ENCODE results near the gene RTN4RL2. TPM values are rescaled to one million over a fixed set of nuclear protein-coding genes. Genes with fewer than 3 reads are reported as not detected.

Gene RTN4RL2
- total RNA-seq, 1 experiment from 2014 or later, result 4.6 TPM

DNA sequence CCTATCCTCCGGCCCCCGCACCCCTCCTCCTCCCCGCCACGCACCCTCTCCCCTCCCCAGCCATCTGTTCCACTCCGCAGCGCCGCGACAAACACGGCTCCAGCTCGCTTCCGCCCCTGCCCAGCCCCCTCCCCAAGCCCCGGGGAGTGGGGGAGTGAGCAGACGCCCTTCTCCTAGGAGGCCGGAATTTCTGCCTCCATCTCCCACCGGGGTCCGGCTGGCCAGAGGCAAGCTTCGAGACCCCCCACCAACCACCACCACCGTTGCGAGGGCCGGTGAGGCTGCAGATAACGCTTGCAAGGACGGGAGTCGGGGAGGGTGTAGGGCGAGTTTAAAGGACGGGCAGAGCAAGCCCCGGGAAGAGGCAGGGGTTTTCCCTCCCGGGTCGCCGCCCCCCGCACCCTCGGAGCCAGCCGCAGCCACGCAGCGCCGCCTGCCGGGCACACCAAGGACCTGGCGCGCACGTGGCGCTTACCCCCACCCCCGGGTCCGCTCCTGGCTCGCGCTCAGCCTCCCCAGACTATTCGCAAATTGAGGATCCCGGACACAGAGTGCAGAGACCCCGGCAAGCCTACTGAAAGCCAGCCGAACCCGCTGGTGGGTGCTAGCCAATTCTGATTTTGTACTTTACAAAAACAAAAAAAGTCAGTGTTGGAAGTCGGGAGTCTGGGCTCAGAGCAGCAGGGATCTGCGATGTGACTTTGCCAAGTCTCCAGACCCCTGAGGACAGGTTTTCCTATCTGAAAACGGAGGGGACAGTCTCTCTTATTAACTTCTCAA is 22.6 kb downstream of the RTN4RL2 start:
- H3K4me3 ChIP-seq, result peak overlapping the region; percentile 15; the same call in 1 of the 2 replicates
- intact Hi-C loops (cut with micrococcal nuclease; ENCODE audit: unreplicated experiment), result loop anchor here (1.0 to 5.0 kb wide), 2 partner anchors 26 to 136 kb away; no protein-coding TSS in a partner anchor
- TF ChIP-seq, protein P1, sequence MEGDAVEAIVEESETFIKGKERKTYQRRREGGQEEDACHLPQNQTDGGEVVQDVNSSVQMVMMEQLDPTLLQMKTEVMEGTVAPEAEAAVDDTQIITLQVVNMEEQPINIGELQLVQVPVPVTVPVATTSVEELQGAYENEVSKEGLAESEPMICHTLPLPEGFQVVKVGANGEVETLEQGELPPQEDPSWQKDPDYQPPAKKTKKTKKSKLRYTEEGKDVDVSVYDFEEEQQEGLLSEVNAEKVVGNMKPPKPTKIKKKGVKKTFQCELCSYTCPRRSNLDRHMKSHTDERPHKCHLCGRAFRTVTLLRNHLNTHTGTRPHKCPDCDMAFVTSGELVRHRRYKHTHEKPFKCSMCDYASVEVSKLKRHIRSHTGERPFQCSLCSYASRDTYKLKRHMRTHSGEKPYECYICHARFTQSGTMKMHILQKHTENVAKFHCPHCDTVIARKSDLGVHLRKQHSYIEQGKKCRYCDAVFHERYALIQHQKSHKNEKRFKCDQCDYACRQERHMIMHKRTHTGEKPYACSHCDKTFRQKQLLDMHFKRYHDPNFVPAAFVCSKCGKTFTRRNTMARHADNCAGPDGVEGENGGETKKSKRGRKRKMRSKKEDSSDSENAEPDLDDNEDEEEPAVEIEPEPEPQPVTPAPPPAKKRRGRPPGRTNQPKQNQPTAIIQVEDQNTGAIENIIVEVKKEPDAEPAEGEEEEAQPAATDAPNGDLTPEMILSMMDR (conservative IDR thresholded peaks at IDR 0.05), result peak; percentile 68
- peak; percentile 69; the same call in 1 of the 2 replicates for TF ChIP-seq EZH2 (IDR thresholded peaks at IDR 0.05; ENCODE audit: low read depth)

DNA sequence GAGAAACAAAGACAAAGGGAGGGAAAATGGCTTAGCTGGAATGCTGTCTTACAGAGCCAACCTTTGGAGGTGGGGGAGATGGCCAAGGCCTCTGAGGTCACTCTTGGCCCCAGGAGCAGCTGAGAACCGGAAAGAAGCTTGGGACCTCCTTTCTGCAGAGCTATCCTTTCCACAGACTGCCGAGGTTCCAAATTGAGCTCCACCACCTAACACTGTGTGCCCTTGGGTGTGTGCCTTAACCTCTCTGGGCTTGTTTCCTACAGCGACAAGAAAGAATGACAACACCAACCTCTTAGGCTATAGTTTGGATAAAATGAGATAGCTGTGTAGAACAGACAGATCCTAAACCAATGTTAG is 23.2 kb downstream of the RTN4RL2 start:
- no peak overlapping the region; the same call in 1 of the 2 replicates for H2AFZ ChIP-seq
- POLR2A ChIA-PET (ENCODE audit: unreplicated experiment), result interaction anchor here (0.7 kb wide), 1 partner anchor 149 kb away, joined by 3 read pairs; no protein-coding TSS in a partner anchor
- no TSS peak for BruUV-seq (replicated peaks)
- peak overlapping the region; percentile 63 for H3K4me2 ChIP-seq
- no peaks in the 10 kb centered on the region for H3K9me2 ChIP-seq (ENCODE audit: insufficient read depth)
- no peaks in the 10 kb centered on the region for H3K36me3 ChIP-seq (ENCODE audit: low read depth)
- H3K4me1 ChIP-seq (replicated peaks; ENCODE audit: insufficient read depth), result no peaks in the 10 kb centered on the region
- TF ChIP-seq, protein P1 (conservative IDR thresholded peaks at IDR 0.05), result no peak
- TF ChIP-seq EZH2 (IDR thresholded peaks at IDR 0.05; ENCODE audit: low read depth), result no peak
- no peak for DNase-seq
- peaks cover 28% of the 10 kb centered on the region for H3K27me3 ChIP-seq (ENCODE audit: insufficient read depth, low read depth)
- H3K4me3 ChIP-seq, result no peak overlapping the region
- H3F3A ChIP-seq (ENCODE audit: insufficient read depth, low read depth), result peaks cover 11% of the 10 kb centered on the region; the same call in 1 of the 2 replicates
- CTCF ChIA-PET, result interaction anchor here (0.6 to 3.2 kb wide), 5 partner anchors 9 to 517 kb away, joined by 3 to 31 read pairs (median 3); no protein-coding TSS in a partner anchor
- intact Hi-C loops (cut with micrococcal nuclease; ENCODE audit: unreplicated experiment), result loop anchor here (1.0 to 5.0 kb wide), 2 partner anchors 26 to 136 kb away; no protein-coding TSS in a partner anchor
- H4K20me1 ChIP-seq (ENCODE audit: insufficient read depth), result no peaks in the 10 kb centered on the region
- no peak overlapping the region for H3K27ac ChIP-seq
- H3K9me3 ChIP-seq (ENCODE audit: insufficient read depth, low read depth), result no peaks in the 10 kb centered on the region
- no peaks in the 10 kb centered on the region for H3K79me2 ChIP-seq (ENCODE audit: low read depth)

More for the DNA sequence above, 22.6 kb downstream of the RTN4RL2 start:
- Histone ChIP-seq H3K79me2 (ENCODE audit: low read depth) (no peaks in the 10 kb centered on the region), H3K9me2 (ENCODE audit: insufficient read depth) (no peaks in the 10 kb centered on the region), H3K27me3 (ENCODE audit: insufficient read depth, low read depth) (peaks cover 28% of the 10 kb centered on the region), H3K4me1 (replicated peaks; ENCODE audit: insufficient read depth) (no peaks in the 10 kb centered on the region), H3K4me2 (peak overlapping the region; percentile 63), H2AFZ (no peak overlapping the region; the same call in 1 of the 2 replicates), H3F3A (ENCODE audit: insufficient read depth, low read depth) (peaks cover 13% of the 10 kb centered on the region; the same call in 1 of the 2 replicates), H4K20me1 (ENCODE audit: insufficient read depth) (no peaks in the 10 kb centered on the region), H3K36me3 (ENCODE audit: low read depth) (no peaks in the 10 kb centered on the region), H3K27ac (no peak overlapping the region), H3K9me3 (ENCODE audit: insufficient read depth, low read depth) (no peaks in the 10 kb centered on the region)
- BruUV-seq (replicated peaks), result no TSS peak
- POLR2A ChIA-PET (ENCODE audit: unreplicated experiment), result interaction anchor here (0.7 kb wide), 2 partner anchors 19 to 148 kb away, joined by 3 to 5 read pairs; no protein-coding TSS in a partner anchor
- CTCF ChIA-PET, result interaction anchor here (1.0 to 3.2 kb wide), 3 partner anchors 10 to 26 kb away, joined by 3 to 31 read pairs (median 8); no protein-coding TSS in a partner anchor
- peak in 1 of 2 experiments; percentile 45 for DNase-seq

DNA sequence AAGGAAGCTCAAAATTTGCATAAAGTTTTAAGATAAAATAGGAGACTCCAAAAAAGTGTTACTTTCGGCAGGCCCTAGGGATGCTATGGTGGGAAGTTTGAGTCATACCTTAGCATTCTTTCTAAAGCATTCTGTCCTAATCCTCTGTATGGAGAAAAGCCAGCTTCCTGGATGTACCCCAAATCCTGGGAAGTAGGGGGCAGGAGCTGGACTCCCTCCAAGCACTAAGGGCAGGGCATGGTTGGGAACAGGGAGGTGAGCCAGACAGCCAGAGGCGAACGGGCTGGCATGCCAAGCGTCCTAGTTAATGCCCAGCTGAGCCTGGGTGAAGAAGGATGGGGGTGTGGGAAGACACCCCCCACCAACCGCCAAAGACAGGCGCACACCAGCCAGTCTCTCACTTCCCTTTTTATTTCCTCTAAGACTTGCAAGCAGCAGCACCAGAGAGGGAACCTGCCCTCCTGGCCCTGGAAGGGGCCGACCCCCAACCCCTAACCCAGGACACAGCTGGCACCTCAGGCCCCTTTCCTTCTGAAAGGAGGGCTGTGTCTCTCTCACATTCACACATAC is 23.9 kb downstream of the RTN4RL2 start:
- intact Hi-C loops (cut with micrococcal nuclease; ENCODE audit: unreplicated experiment), result loop anchor here (5.0 kb wide), 1 partner anchor 137 kb away; no protein-coding TSS in a partner anchor
- no TSS peak for BruUV-seq (replicated peaks)
- Histone ChIP-seq H3K79me2 (ENCODE audit: low read depth) (no peaks in the 10 kb centered on the region), H3K36me3 (ENCODE audit: low read depth) (no peaks in the 10 kb centered on the region), H3K9me3 (ENCODE audit: insufficient read depth, low read depth) (no peaks in the 10 kb centered on the region), H3K4me1 (replicated peaks; ENCODE audit: insufficient read depth) (no peaks in the 10 kb centered on the region), H3K4me3 (no peak overlapping the region), H4K20me1 (ENCODE audit: insufficient read depth) (no peaks in the 10 kb centered on the region), H3K27me3 (ENCODE audit: insufficient read depth, low read depth) (peaks cover 28% of the 10 kb centered on the region), H3F3A (ENCODE audit: insufficient read depth, low read depth) (peaks cover 11% of the 10 kb centered on the region; the same call in 1 of the 2 replicates), H3K9me2 (ENCODE audit: insufficient read depth) (no peaks in the 10 kb centered on the region), H3K4me2 (no peak overlapping the region), H3K27ac (no peak overlapping the region), H2AFZ (no peak overlapping the region)
- DNase-seq, result no peak
- CTCF ChIA-PET, result interaction anchor here (0.6 to 3.2 kb wide), 5 partner anchors 9 to 516 kb away, joined by 3 to 31 read pairs (median 3); no protein-coding TSS in a partner anchor
- TF ChIP-seq, protein P1 (conservative IDR thresholded peaks at IDR 0.05), result no peak
- TF ChIP-seq EZH2 (IDR thresholded peaks at IDR 0.05; ENCODE audit: low read depth), result no peak
- POLR2A ChIA-PET (ENCODE audit: unreplicated experiment), result no interaction called here

Measured in PC-9 (cell line).